IPS-18c (cell line): ENCODE results near the gene CKLF.
"Not testable (repeated sequence)": the region's sequence is repeated elsewhere in the genome, so short reads cannot be mapped to it uniquely, and the experiment has no call there.

Experiments used
- H3K4me3 ChIP-seq: 2 replicates; pipeline ENCODE4 v1.7.0; 2013; ENCODE audit warnings: low read depth, mild to moderate bottlenecking, low read length, moderate library complexity; ENCODE audit not compliant: insufficient read depth
- H3K9me3 ChIP-seq: one replicate; pipeline ENCODE4 v1.6.1; 2013; ENCODE audit warnings: mild to moderate bottlenecking, low read length, moderate library complexity; ENCODE audit not compliant: control insufficient read depth, insufficient read depth

Gene CKLF, protein sequence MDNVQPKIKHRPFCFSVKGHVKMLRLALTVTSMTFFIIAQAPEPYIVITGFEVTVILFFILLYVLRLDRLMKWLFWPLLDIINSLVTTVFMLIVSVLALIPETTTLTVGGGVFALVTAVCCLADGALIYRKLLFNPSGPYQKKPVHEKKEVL

DNA sequence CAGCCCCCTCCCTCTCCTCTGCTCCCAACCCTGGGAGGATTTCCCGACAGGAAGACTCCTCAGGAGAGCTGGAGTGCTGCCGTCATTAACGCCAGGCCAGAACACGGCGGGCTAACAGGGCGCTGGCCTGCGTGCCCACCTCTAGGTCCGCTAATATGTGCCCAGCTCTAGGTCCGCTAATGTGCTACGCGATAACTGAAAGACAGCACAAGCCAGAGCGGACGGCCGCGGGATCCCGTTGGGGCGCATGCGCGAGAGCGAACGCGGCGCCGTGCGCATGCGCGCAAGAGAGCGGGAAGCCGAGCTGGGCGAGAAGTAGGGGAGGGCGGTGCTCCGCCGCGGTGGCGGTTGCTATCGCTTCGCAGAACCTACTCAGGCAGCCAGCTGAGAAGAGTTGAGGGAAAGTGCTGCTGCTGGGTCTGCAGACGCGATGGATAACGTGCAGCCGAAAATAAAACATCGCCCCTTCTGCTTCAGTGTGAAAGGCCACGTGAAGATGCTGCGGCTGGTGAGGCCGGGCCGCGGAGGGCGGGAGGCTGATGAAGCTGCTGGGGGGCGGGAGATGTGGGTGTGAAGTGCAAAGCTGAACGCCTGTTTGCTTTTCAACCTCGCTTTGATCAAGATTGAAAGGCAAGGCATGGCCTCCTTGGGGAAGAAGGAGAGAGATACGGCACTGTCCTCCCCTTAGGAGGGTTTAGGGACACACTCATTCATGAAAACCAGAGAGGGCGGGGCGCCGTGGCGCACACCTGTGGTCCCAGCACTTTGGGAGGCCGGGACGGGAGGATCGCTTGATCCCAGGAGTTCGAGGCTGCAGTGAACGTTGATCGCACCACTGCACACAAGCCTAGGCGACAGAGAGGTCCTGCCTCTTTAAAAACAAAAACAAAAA is at the start of gene CKLF:
Gene CKLF, plus strand, starts transcription at position 291 of the 892 bp plus-strand sequence. Its CDS starts 140 bp downstream, at position 431.
- H3K9me3 ChIP-seq = no peaks in the 10 kb centered on the region
- peak within 1 kb of the TSS; percentile 60 for H3K4me3 ChIP-seq

DNA sequence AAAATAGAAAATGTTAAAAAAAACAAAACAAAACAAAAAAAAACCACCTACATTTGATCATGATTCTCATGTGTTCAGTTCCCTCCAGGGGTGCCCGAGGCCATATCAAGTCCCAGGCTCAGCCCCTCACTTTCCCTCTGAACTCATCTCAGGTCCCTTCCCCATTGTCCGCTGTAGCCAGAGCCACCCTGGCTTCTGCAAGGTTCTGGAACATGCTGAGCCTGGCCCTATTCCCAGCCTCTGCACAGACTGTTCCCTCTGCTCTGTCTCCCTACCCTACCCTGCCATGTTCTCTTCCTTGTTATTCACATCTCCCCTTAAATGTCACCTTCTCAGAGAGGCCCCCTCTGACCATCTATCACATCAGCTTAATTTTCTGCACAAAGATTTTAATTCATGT is 49.3 kb upstream of the CKLF start:
- no peak overlapping the region for H3K4me3 ChIP-seq
- no peaks in the 10 kb centered on the region for H3K9me3 ChIP-seq

DNA sequence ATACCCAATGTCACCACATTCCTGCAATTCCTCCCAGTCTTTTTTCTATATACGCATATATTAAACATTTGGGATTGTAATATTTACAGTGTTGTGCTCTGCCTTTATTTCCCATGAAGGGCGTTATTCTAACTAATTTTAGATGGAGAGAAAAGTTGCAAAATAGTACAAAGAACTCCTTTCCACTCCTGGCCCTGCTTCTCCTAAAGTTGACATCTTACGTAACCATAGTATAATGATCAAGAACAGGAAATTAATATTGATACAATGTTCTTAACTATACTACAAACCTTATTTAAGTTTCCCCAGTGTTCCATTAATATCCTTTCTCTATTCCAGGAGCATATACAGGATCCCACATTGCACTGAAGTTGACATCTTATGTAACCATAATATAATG is 48.8 kb upstream of the CKLF start:
- Histone ChIP-seq H3K4me3 (no peak overlapping the region), H3K9me3 (no peaks in the 10 kb centered on the region)

DNA sequence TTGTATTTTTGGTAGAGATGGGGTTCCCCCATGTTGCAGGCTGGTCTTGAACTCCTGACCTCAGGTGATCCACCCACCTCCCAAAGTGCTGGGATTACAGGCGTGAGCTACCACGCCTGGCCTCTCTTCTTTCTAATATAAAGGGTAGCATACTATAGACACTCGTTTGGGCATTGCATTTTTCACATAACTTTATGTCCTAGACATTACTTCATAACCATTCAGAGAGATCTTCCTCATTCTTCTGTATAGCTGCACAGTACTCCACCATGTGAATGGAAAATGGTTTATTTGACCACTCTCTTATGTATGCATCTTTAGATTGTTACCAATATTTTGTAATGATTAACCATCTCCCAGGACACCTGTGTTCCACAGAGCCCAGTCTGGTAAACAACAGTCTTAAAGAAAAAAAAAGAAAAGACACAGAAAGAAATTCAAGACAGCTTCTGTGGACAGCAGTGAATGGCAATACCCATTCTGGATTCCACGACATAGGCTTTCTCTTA is 44.6 kb upstream of the CKLF start:
- Histone ChIP-seq H3K9me3 (no peaks in the 10 kb centered on the region), H3K4me3 (no peak overlapping the region)

DNA sequence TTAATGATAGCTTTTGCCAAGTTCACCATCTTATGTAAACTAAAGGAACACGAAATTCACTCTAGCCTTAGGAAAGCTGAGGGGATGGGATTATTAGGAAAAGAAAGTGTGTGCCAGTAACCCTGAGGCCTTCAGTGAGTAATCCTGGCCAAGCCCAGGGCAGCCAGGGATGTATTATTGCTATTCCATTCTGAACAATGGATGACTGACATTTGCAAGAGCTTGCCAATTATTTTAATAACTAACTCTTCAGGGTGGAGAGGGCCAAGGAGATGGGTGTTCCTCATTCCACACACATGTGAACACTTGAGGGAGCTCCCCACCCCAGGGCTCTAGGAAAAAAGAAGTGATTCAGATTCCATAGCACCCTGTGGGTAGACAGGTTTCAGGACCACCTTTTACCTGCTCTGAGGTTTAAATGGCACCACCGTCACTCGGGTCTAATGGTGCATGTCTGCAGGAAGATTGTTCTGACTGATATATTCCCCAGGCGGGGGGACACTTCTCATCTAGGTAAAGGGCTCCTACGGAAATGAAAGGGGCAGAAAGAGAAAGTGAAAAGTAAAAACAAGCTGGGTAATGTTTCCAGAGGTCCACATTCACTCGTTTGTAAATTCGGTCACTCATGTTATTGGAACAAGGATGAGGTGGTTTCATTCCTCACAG is 44.0 kb upstream of the CKLF start:
- no peak overlapping the region for H3K4me3 ChIP-seq
- no peaks in the 10 kb centered on the region for H3K9me3 ChIP-seq

DNA sequence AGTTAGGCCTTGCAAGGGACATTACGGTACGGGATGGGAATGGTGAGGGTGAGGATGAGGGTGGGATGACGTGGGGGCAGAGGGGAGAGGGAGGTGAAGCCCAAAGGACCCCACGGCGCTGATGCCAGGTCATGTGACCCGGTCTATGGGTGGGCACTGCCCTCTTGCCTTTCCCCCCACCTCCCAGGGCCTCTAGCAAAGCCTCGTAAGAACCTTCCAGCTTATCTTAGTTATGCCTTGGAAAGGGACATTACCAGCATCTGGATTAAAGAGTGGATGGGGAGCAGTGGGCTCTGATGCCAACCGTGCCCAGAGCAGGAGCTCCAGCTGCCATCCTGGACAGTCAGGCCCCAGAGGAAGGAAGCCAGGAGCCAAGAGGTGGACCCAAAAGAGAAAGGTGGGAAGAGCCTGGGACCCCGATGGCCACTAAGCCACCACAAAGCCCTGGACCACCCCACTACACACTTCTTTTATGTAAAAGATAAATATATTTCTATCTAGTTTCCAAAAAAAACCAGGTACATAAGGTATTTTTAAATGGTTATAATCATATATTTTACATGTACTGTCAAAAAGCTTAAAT is 43.4 kb upstream of the CKLF start:
- Histone ChIP-seq H3K9me3 (no peaks in the 10 kb centered on the region), H3K4me3 (no peak overlapping the region)

DNA sequence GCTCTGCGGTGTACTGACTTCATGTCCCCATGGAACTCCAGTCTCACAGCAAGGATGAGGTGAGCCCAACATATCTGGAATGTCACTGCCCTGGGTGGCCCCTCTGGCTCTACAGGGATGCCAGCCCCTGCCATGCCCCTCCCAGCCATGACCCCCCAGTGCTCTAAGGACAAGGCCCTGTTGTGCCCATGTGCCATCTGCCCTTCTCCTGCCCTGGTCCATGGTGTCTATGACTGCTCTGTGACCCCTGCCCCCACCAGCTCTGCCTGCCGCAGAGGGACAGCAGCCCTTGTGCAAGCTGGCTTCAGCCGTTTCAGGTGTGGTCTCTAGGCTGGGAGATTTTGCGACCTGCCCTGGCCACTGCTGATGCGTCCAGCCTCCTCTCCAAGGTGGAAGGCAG is 42.8 kb upstream of the CKLF start:
- Histone ChIP-seq H3K9me3 (no peaks in the 10 kb centered on the region), H3K4me3 (no peak overlapping the region)

DNA sequence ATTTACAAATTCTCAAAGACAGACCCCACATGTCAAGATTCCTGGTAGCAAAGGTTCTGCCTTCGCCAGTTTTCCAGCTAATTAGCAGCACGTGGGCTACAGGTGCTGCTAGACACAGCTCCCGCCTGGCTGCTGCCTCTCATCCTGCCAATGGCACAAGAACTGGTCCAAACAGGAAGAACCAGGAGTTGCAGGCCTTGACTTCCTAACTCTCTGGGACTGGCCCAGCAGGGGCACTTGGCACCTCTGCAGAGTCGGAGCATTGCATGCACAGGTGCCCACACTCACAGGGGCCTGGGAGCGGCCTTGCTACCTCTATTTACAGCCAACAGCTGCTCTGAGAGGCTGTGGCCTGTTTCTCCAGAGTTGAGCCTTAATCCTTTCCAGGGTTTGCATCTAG is 42.1 kb upstream of the CKLF start:
- Histone ChIP-seq H3K9me3 (no peaks in the 10 kb centered on the region), H3K4me3 (no peak overlapping the region)

DNA sequence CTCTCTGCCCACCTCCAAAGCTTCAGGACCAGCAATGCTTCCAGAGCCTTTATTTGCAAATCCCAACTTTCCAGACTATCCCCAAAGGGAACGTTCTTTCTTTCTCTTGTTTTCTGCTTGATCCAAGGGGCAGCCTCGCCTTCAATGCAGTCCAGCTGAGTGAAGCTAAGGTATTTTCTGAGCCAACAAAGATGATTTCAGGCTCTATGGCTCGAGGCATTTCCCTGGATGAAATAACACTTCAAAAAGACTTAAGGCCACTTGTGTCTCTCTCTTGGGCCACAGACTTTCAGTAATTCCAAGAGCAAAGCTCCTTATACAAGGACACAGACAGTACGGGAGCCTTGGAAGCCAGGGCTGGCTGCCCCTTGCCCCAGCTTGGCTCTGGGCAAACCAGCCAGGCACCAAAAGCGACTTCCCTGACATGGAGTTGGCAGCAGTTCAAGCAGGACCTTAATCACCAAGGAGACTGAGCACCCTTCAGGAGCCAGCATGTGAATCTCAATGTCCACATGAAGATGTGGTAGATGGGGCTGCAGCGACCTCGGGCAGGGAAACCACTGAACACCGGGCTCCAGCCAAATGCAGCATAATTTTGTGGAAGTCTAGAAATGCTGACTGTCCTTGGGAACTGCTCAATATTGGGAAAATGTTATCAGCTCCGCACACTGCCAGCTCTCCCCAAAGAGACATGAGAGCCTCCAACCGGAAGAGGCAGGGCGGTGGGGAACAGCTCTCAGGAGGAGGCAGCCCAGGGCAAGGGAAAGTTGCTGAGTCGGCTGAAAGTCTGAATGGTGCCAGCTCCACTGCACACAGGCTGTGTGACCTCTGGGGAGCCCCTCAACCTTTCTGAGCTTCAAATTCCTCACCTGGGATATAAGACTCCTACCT is 41.4 kb upstream of the CKLF start:
- Histone ChIP-seq H3K4me3 (no peak overlapping the region), H3K9me3 (no peaks in the 10 kb centered on the region)

DNA sequence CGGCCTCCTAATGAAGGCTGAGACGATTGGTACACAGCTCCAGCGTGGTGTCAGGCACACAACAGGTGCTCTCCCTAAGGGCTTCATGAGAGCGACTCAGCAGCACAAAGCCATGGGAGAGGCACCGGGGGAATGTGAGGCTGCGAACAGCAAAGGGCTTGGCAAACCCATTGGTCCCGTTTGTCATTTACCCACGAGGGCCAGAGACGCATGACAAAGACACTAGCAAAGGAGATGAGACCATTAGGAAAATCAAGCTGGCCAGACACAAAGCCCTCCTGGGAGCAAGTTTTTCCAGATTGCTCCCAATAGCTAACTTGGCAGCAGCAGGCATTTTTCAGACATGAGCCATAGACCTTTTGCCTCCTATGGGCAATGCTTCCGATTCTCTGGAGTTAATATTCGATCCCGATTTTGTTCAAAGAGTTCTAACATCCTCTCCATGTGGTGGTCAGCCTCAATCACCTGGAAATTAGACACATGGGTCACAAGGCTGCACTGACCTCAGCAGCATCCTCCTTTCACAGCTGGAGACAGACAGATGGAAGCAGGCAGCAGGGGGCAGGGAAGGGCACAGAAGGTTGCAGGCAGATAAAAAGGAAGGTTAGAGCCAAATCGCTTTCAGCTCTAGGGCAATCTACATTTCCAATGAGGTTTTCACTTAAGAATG is 40.6 kb upstream of the CKLF start:
- no peaks in the 10 kb centered on the region for H3K9me3 ChIP-seq
- no peak overlapping the region for H3K4me3 ChIP-seq

DNA sequence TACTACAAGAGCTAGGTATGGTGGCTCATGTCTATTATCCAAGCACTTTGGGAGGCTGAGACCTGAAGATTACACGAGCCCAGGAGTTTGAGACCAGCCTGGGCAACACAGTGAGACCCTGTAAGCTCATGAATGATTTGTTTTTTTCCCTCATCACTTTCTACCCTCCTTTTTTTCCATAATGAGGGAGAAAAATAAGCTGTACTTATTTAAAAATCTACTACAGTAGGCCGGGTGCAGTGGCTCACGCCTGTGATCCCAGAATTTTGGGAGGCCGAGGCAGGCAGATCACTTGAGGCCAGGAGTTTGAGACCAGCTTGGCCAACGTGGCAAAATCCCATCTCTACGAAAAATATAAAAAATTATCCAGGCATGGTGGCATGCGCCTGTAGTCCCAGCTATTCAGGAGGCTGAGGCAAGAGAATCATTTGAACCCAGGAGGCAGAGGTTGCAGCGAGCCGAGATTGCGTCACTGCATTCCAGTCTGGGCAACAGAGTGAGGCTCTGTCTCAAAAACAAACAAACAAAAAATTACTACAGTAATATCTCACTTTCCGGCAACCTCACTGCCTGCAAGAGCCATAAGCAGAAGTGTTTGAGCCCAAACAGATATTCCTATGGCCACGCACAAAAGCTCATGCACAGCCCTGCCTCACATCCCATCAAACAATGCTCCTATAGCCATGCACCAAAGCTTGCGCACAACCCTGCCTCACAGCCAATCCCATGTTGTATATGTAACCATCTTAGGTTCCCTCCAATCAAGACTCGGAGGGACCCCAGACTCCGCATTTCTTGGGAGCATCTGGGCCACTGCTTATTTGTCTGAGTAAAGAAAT is 39.9 kb upstream of the CKLF start:
- no peak overlapping the region for H3K4me3 ChIP-seq
- no peaks in the 10 kb centered on the region for H3K9me3 ChIP-seq

DNA sequence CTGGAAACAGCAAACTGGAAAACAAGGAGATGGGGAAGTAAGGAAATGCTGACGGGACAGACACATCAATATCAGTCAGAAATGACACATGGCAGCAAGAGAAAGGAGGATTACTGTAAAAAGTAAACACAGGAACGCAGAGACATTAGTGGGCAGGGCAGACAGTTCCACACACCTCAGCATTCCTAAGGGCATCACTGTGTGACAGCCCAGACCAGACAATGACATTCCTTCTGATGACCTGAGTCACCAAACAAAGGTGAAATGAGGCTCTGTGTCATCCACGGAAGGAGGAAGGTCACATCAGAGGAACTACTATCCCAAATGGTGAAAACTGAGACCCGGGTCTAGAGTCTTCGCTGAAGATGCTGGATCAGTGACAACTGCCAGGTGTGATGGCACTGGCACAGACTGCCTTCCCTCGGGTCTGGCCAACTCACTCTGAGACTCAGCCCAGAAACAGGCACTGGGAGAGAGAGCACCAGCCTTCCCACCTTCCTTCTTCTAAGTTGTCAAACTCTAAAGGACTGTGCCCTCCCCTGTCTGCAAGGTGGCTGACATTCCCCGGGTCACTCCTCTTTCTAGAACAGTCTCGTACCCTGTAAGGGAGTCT is 39.2 kb upstream of the CKLF start:
- Histone ChIP-seq H3K4me3 (no peak overlapping the region), H3K9me3 (no peaks in the 10 kb centered on the region)

DNA sequence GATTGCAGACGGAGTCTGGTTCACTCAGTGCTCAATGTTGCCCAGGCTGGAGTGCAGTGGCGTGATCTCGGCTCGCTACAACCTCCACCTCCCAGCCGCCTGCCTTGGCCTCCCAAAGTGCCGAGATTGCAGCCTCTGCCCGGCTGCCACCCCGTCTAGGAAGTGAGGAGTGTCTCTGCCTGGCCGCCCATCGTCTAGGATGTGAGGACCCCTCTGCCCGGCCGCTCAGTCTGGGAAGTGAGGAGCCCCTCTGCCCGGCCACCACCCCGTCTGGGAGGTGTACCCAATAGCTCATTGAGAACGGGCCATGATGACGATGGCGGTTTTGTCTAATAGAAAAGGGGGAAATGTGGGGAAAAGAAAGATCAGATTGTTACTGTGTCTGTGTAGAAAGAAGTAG is 38.0 kb upstream of the CKLF start:
- H3K4me3 ChIP-seq, H3K9me3 ChIP-seq: not testable (repeated sequence)

DNA sequence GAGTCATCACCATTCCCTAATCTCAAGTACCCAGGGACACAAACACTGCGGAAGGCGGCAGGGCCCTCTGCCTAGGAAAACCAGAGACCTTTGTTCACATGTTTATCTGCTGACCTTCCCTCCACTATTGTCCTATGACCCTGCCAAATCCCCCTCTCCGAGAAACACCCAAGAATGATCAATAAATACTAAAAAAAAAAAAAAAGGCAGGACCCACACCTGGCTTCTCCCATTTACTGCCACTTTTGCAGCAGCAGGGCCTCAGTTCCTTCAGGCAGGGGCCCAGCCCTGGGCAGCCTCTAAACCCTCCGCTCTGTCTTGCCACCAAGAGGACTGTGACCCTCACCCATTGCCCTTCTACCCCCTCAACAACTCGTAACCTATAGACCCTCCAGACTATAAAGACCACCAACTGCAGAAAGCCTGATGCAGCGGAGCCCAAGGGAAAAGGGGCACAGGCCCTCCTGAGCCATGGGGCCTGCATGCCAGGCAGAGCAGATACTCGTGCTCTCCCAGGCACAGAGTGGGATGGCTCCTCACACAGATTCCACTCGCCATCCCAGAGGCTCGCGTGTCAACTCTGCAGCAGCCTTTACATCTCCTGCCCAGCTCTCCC is 37.3 kb upstream of the CKLF start:
- not testable (repeated sequence) for H3K4me3 ChIP-seq, H3K9me3 ChIP-seq
